Activated T-cell treated with anti-CD3 and anti-CD28 coated beads for 48 hours (primary cell): ENCODE results near the gene FUCA1.
"Not testable (repeated sequence)": the region's sequence is repeated elsewhere in the genome, so short reads cannot be mapped to it uniquely, and the experiment has no call there.

Experiments
- DNase-seq: peaks from one replicate; pipeline ENCODE4 v3.0.0-alpha.2; 2020; ENCODE audit warnings: low read depth

The FUCA1 gene

DNA sequence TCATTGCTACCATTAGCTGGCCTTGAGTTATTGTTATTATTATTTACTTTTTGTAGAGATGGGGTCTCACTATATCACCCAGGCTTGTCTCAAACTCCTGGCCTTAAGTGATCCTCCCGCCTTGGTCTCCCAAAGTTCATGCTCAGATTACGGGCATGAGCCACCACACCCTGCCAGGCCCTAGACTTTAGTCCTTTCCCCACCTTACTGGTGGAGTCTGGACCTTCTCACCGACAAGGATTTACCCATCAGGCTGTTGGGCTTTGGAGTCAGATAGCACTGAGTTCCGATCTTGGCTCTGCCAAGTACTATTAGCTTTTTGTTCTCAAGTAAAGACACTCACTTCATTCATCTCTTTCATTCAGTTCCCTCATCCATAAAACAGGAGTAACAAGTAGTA, 27.9 kb upstream of the FUCA1 start:
- no peak for DNase-seq

DNA sequence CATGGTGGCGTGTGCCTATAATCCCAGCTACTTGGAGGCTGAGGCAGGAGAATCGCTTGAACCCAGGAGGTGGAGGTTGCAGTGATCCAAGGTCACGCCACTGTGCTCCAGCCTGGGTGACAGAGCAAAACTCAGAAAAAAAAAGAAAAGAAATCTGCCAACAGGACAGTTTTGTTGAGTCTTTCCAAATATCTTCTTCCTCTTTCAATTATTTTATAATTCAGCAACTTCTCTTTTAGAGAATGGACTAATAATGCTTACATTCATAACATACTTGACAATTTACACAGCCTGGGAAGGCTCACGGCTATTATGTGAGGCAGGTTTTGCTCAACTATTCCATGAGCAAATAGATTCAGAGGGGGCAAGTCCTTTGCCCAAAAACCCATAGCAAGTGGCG, 27.0 kb upstream of the FUCA1 start:
- DNase-seq = no peak

DNA sequence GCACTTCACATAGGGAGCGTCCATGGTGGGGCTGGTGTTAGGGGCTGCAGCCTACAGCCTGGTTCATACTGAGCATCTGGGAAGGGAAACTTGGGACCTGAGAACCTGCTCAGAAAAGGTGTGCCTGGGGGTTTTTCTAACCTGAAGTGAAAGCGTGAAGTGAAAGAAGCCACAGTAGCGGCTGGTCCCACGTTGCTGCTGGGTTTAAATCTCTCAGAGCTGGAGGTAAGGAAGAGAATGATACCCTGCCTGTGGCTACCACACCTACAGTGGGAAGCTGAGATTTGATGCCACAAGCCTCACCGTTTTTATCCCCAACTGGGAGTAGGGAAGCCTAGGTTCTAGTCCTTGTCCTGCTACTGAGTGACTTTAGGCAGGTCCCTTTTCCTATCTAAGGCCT, 21.0 kb upstream of the FUCA1 start:
- no peak for DNase-seq

- DNase-seq = no peak
Observed at GRCh38 chr1:23885222-23885621, 17.1 kb upstream of the FUCA1 start.

- no peak for DNase-seq
Observed at GRCh38 chr1:23882746-23883145, 14.7 kb upstream of the FUCA1 start.

GRCh38 chr1:23879809-23880208, 11.7 kb upstream of the FUCA1 start:
- DNase-seq = no peak

GRCh38 chr1:23878668-23879067, 10.6 kb upstream of the FUCA1 start:
- DNase-seq = no peak

DNA sequence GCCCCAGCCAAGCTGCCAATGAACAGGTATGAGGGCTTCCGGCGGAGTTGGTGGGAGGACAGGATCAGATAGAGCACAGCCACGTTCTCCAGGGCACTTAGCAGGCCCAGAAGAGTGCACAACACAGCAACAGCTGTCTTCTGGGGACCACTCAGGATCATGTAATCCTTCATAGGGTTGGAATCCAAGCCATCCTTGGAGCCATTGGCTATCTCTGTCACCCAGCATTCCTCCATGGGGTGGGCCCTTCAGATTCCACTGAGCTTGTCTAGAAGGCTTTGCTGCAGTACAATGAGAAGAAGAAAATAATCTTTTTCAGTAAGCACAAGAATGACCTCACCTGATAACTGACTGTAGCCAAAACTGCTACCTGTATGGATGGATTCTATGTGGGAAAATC, 7.3 kb upstream of the FUCA1 start:
- no peak for DNase-seq

DNA sequence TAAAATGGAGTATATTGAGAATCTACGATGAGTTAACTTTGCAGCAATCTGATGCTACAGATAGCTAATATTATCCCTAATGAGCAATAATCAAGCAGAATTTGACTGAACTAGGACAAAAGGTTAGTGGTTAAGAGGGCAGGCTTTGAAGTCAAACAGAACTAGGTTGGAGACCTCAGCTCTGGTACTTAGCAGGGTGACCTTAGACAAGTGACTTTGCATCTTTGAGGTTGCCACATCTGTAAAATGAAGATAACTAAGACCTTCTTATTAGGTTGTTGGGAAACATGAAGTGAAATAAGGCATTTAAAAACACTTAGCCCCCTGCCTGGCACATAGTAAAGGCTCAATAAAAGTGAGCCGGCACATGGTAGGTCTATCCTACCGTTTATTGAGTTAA, 4.3 kb upstream of the FUCA1 start:
- DNase-seq = no peak

GRCh38 chr1:23869051-23869450, 961 bp upstream of the FUCA1 start:
- DNase-seq = no peak

GRCh38 chr1:23868557-23869016, 497 bp upstream of the FUCA1 start:
- no peak for DNase-seq

DNA sequence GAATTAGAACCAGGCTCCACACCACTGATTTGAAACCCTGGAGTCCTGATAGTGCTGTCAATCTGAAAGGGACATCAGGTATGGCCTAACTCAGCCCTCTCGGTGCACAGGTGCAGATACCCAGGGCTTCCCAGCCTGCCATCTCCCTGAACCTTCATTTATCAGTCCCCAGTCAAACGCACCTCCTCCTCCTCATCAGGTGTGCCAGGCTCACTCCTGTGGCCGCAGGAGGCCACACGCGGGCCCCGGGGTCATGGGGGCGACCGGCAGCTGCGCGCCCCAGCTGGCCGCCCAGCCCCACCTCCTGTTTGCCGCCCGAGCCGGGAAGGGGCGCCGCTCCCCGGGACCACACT, 572 bp downstream of the FUCA1 start:
- no peak for DNase-seq

- no peak for DNase-seq
Observed at GRCh38 chr1:23865543-23865930, 2.6 kb downstream of the FUCA1 start.

GRCh38 chr1:23864801-23865542, 3.1 kb downstream of the FUCA1 start:
- DNase-seq = no peak

- no peak for DNase-seq
Observed at GRCh38 chr1:23862640-23863039, 5.5 kb downstream of the FUCA1 start.

GRCh38 chr1:23854568-23854967, 13.5 kb downstream of the FUCA1 start:
- DNase-seq = no peak

- not testable (repeated sequence) for DNase-seq
Observed at GRCh38 chr1:23853124-23853523, 15.0 kb downstream of the FUCA1 start.

GRCh38 chr1:23851406-23851805, 16.7 kb downstream of the FUCA1 start:
- not testable (repeated sequence) for DNase-seq

- no peak for DNase-seq
Observed at GRCh38 chr1:23848673-23849616, 19.1 kb downstream of the FUCA1 start.

- not testable (repeated sequence) for DNase-seq
Observed at GRCh38 chr1:23847482-23848095, 20.5 kb downstream of the FUCA1 start.

- no peak for DNase-seq
Observed at GRCh38 chr1:23845163-23845562, 22.9 kb downstream of the FUCA1 start.

DNA sequence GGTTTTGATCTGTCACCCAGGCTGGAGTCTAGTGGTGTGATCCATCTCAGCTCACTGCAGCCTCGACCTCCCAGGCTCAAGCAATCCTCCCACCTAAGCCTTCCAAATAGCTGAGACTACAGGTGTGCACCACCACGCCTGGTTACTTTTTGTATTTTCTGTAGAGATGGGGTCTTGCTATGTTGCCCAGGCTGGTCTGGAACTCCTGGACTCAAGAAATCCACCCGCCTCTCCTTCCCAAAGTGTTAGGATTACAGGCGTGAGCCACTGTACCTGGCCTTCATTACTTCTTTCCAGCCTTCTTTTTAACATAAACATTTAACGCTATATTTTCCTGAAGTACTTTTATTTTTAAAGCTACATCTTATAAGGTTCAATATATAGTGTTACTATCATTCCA, 24.4 kb downstream of the FUCA1 start:
- DNase-seq = no peak

DNA sequence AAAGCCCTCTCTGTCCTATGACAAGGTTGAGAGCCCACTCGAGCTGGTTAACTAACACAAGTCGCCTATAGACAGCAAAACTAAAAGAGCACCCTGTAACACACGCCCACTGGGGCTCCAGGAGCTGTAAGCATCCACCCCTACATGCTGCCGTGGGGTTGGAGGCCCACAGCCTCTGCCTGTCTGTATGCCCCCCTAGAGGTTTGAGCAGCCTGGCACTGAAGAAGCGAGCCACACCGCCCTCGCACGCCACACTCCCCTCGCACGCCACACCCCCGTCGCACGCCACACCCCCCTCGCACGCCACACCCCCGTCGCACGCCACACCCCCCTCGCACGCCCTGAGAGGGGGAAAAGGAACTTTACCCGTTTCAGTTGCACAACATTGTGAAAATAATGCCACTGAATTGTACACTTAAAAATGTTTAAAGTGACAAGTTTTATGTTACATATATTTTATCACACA, 29.7 kb downstream of the FUCA1 start:
- peak; percentile 69 for DNase-seq
